IMR-90 (cell line): ENCODE data around the gene SREBF2. TPM values are rescaled to one million over a fixed set of nuclear protein-coding genes. Genes with fewer than 3 reads are reported as not detected.

Experiments used
- ATAC-seq: fragments of 200-7000 bp; cut with Tn5 transposase; 2 replicates; pipeline ENCODE4 v1.9.1; 2020; ENCODE audit warnings: low read depth, mild to moderate bottlenecking, moderate library complexity
- BruUV-seq: library from RNA; stranded (reverse); fragments of 400-500 nt; replicated peaks from 2 replicates; lab custom pipeline; 2021; lab: Mats Ljungman, UMichigan
- CTCF ChIA-PET: fragments of 300-600 bp; formaldehyde crosslinking; extraction: SDS; loops from one replicate; lab custom pipeline; 2021; ENCODE audit warnings: antibody characterized with exemption; lab: Yijun Ruan, JAX
- POLR2A ChIA-PET: fragments of 300-600 bp; sonication (Branson Sonifier 250); formaldehyde crosslinking; loops from one replicate; lab custom pipeline; 2022; ENCODE audit warnings: antibody characterized with exemption; ENCODE audit not compliant: unreplicated experiment; lab: Charles Lee
- DNase-seq: peaks from one replicate; pipeline ENCODE4 v3.0.0; 2013
- H2AFZ ChIP-seq: replicated peaks from 2 replicates; pipeline ENCODE3; 2013; ENCODE audit warnings: low read length, mild to moderate bottlenecking; ENCODE audit not compliant: poor library complexity
- H2AK5ac ChIP-seq: 2 replicates; pipeline ENCODE4 v1.6.1; 2013; ENCODE audit warnings: low read depth, low read length, inconsistent platforms
- H2AK9ac ChIP-seq: replicated peaks from 2 replicates; pipeline ENCODE3; 2013; ENCODE audit warnings: mild to moderate bottlenecking, low read depth, low read length, moderate library complexity; ENCODE audit not compliant: poor library complexity
- H2BK120ac ChIP-seq: 2 replicates; pipeline ENCODE4 v1.6.1; 2013; ENCODE audit warnings: low read depth, low read length, inconsistent platforms
- H2BK15ac ChIP-seq: 3 replicates; pipeline ENCODE4 v1.6.1; 2013; ENCODE audit warnings: low read depth, low read length, inconsistent platforms
- H2BK20ac ChIP-seq: 2 replicates; pipeline ENCODE4 v1.6.1; 2013; ENCODE audit warnings: low read depth, mild to moderate bottlenecking, inconsistent platforms, low read length, moderate library complexity
- H2BK5ac ChIP-seq: 2 replicates; pipeline ENCODE4 v1.6.1; 2013; ENCODE audit warnings: mild to moderate bottlenecking, low read depth, low read length, inconsistent platforms; ENCODE audit not compliant: poor library complexity, severe bottlenecking
- H3K14ac ChIP-seq: replicated peaks from 2 replicates; pipeline ENCODE4 v1.6.1; 2013; ENCODE audit warnings: low read depth, low read length, inconsistent platforms
- H3K18ac ChIP-seq: 2 replicates; pipeline ENCODE4 v1.6.1; 2013; ENCODE audit warnings: low read depth, low read length, control low read depth
- H3K23ac ChIP-seq: 2 replicates; pipeline ENCODE4 v1.6.1; 2013; ENCODE audit warnings: low read depth, low read length, inconsistent platforms
- H3K27ac ChIP-seq: 2 replicates; pipeline ENCODE4 v1.5.1; 2013; ENCODE audit warnings: mild to moderate bottlenecking, control low read depth, low read length; ENCODE audit not compliant: insufficient read depth
- H3K27me3 ChIP-seq: 2 replicates; pipeline ENCODE4 v1.6.1; 2013; ENCODE audit warnings: low read length; ENCODE audit not compliant: control insufficient read depth, insufficient read depth
- H3K36me3 ChIP-seq: 2 replicates; pipeline ENCODE4 v1.6.1; 2013; ENCODE audit warnings: low read length, mixed read lengths; ENCODE audit not compliant: control insufficient read depth, insufficient read depth
- H3K4ac ChIP-seq: 2 replicates; pipeline ENCODE4 v1.6.1; 2013; ENCODE audit warnings: low read depth, low read length, inconsistent platforms
- H3K4me1 ChIP-seq: 2 replicates; pipeline ENCODE4 v1.6.1; 2013; ENCODE audit warnings: low read length, mixed read lengths; ENCODE audit not compliant: control insufficient read depth, insufficient read depth
- H3K4me2 ChIP-seq: 2 replicates; pipeline ENCODE4 v1.6.1; 2013; ENCODE audit warnings: low read depth, mild to moderate bottlenecking, control low read depth, low read length, moderate library complexity
- H3K4me3 ChIP-seq: 2 replicates; pipeline ENCODE4 v1.5.1; 2013; ENCODE audit warnings: low read depth, mild to moderate bottlenecking, control low read depth, low read length, moderate library complexity; ENCODE audit not compliant: insufficient read depth
- H3K56ac ChIP-seq: 2 replicates; pipeline ENCODE4 v1.6.1; 2013; ENCODE audit warnings: low read length, inconsistent platforms; ENCODE audit not compliant: insufficient read depth; ENCODE audit errors: extremely low read depth
- H3K79me1 ChIP-seq, 2 experiments: 2 replicates each; pipeline ENCODE4 v1.6.1; 2013; ENCODE audit warnings: low read length in 2 of 2, inconsistent platforms in 1 of 2, low read depth in 1 of 2
- H3K9ac ChIP-seq: 2 replicates; pipeline ENCODE4 v1.6.1; 2013; ENCODE audit warnings: low read depth, low read length, control low read depth
- H3K9me1 ChIP-seq: 2 replicates; pipeline ENCODE4 v1.6.1; 2013; ENCODE audit warnings: low read length, inconsistent platforms; ENCODE audit not compliant: insufficient read depth
- H3K9me3 ChIP-seq: 2 replicates; pipeline ENCODE4 v1.6.1; 2013; ENCODE audit warnings: low read length; ENCODE audit not compliant: control insufficient read depth, insufficient read depth
- H4K20me1 ChIP-seq: 2 replicates; pipeline ENCODE4 v1.6.1; 2013; ENCODE audit warnings: low read length, inconsistent platforms; ENCODE audit not compliant: insufficient read depth
- H4K5ac ChIP-seq: 2 replicates; pipeline ENCODE4 v1.6.1; 2013; ENCODE audit warnings: mild to moderate bottlenecking, low read depth, low read length, control low read depth
- H4K8ac ChIP-seq, 2 experiments: 2 replicates each; pipeline ENCODE4 v1.6.1; 2013; ENCODE audit warnings: low read depth in 2 of 2, low read length in 2 of 2, control low read depth in 1 of 2, inconsistent platforms in 1 of 2
- H4K91ac ChIP-seq: 2 replicates; pipeline ENCODE4 v1.6.1; 2013; ENCODE audit warnings: low read depth, low read length, inconsistent platforms; ENCODE audit not compliant: insufficient read depth
- BHLHE40 ChIP-seq: fragments of 150-350 bp; IDR thresholded peaks from 2 replicates; pipeline ENCODE4 v1.6.1; 2016; ENCODE audit warnings: mild to moderate bottlenecking, low read depth, low read length
- CEBPB ChIP-seq: IDR thresholded peaks from 2 replicates; pipeline ENCODE4 v1.6.1; 2012; ENCODE audit warnings: low read depth, low read length, improper control_type of control experiment
- CHD1 ChIP-seq: IDR thresholded peaks from 2 replicates; pipeline ENCODE4 v1.6.1; 2012; ENCODE audit warnings: low read depth, low read length, improper control_type of control experiment
- ELK1 ChIP-seq: fragments of 150-350 bp; IDR thresholded peaks from 2 replicates; pipeline ENCODE4 v1.6.1; 2016; ENCODE audit warnings: low read depth, mild to moderate bottlenecking, low read length, moderate library complexity, borderline replicate concordance
- FOS ChIP-seq: fragments of 150-350 bp; IDR thresholded peaks from 2 replicates; pipeline ENCODE4 v1.6.1; 2016; ENCODE audit warnings: low read depth, low read length
- MAFK ChIP-seq: IDR thresholded peaks from 2 replicates; pipeline ENCODE4 v1.6.1; 2012; ENCODE audit warnings: low read depth, low read length, improper control_type of control experiment
- MAZ ChIP-seq: IDR thresholded peaks from 2 replicates; pipeline ENCODE4 v1.6.1; 2012; ENCODE audit warnings: low read depth, mild to moderate bottlenecking, low read length, improper control_type of control experiment, moderate library complexity, borderline replicate concordance
- MXI1 ChIP-seq: IDR thresholded peaks from 2 replicates; pipeline ENCODE4 v1.6.1; 2012; ENCODE audit warnings: low read depth, mild to moderate bottlenecking, low read length, moderate library complexity, borderline replicate concordance
- NFE2L2 ChIP-seq: fragments of 150-350 bp; IDR thresholded peaks from 2 replicates; pipeline ENCODE4 v1.6.1; 2016; ENCODE audit warnings: low read depth, mild to moderate bottlenecking, low read length
- POLR2A ChIP-seq: IDR thresholded peaks from 2 replicates; pipeline ENCODE4 v1.6.1; 2012; ENCODE audit warnings: mild to moderate bottlenecking, low read depth, low read length
- RAD21 ChIP-seq: IDR thresholded peaks from 2 replicates; pipeline ENCODE4 v1.6.1; 2012; ENCODE audit warnings: low read length, improper control_type of control experiment
- RCOR1 ChIP-seq: IDR thresholded peaks from 2 replicates; pipeline ENCODE4 v1.6.1; 2012; ENCODE audit warnings: mild to moderate bottlenecking, low read length, improper control_type of control experiment; ENCODE audit not compliant: insufficient replicate concordance
- RFX5 ChIP-seq: IDR thresholded peaks from 2 replicates; pipeline ENCODE4 v1.8.0; 2012; ENCODE audit warnings: low read depth, mild to moderate bottlenecking, low read length, moderate library complexity
- SMC3 ChIP-seq: fragments of 150-350 bp; IDR thresholded peaks from 2 replicates; pipeline ENCODE4 v1.6.1; 2016; ENCODE audit warnings: low read depth, mild to moderate bottlenecking, antibody characterized with exemption, low read length, moderate library complexity
- USF2 ChIP-seq: fragments of 150-350 bp; IDR thresholded peaks from 2 replicates; pipeline ENCODE4 v1.6.1; 2017; ENCODE audit warnings: mild to moderate bottlenecking, antibody characterized with exemption, low read length, low read depth
- WGBS, 2 experiments: methylation state at CpG; one replicate each; pipeline versions ENCODE4 v1.1.5 to v1.1.7; 2013; ENCODE audit warnings: missing lambda C conversion rate in 2 of 2; ENCODE audit not compliant: insufficient read length in 1 of 2; ENCODE audit errors: extremely low coverage in 2 of 2; 5-methylcytosine and 5-hydroxymethylcytosine counted together
- dilution Hi-C: fragments of 300-500 bp; cut with HindIII; formaldehyde crosslinking; loops from one replicate; pipeline ENCODE4 v1.14.3; 2018; ENCODE audit warnings: low sequenced_read_pairs; ENCODE audit not compliant: unreplicated experiment
- in situ Hi-C: fragments of 300-500 bp; cut with MboI; formaldehyde crosslinking; loops from 3 replicates; pipeline ENCODE4 v1.14.3; 2019; ENCODE audit warnings: low sequenced_read_pairs, inconsistent platforms, mixed read lengths
- intact Hi-C: fragments of 100-400 bp; cut with micrococcal nuclease; formaldehyde crosslinking; loops from 2 replicates; pipeline ENCODE4 v1.10.0; 2022
- polyA plus RNA-seq, 3 experiments: library from polyadenylated mRNA; depleted of rRNA; stranded (reverse); fragments of >200 nt; gene quantifications; 2 replicates each; pipeline ENCODE4 v1.2.3, GENCODE V29; 2012; ENCODE audit warnings: low replicate concordance in 1 of 3
- total RNA-seq: library from RNA; depleted of rRNA; stranded (reverse); fragments of >200 nt; gene quantifications from 2 replicates; pipeline ENCODE4 v1.2.3, GENCODE V29; 2012
- TF ChIP-seq, protein P1 (sequence below): conservative IDR thresholded peaks from 2 replicates; pipeline ENCODE4 v1.5.1; 2012; ENCODE audit warnings: mild to moderate bottlenecking, low read depth, low read length, improper control_type of control experiment

SREBF2 gene
- total and polyA plus RNA-seq, 2 of the 4 experiments (the other 2 are of a cell fraction), result 8.1 to 47.4 TPM

DNA sequence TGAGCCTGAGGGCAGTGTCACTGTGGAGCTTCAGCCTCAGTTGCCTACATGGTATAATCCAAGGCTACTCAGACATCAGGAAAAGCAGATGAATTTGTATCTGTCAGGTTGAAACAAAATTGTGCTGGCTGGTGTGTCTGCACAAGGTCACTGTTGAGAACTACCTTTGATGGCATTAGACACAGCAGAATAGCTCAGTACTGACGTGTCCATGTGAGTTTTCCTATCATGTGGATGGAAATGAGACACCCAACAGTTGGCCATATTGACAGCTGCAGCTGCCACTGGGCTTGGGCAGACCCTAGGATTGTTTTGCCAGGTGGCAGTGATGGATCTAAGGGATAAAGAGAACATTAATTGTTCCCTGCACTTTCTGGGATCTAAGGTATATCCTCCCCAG, 16.7 kb upstream of the SREBF2 start:
- H3K56ac ChIP-seq, result no peak overlapping the region
- no TSS peak for BruUV-seq
- H3K18ac ChIP-seq, result no peak overlapping the region
- H3K4me1 ChIP-seq, result no peaks in the 10 kb centered on the region
- dilution Hi-C loops, result no loop called here
- H2AFZ ChIP-seq, result no peak overlapping the region
- no peak overlapping the region for H3K23ac ChIP-seq
- in situ Hi-C loops, result no loop called here
- no peak overlapping the region for H4K8ac ChIP-seq
- H3K36me3 ChIP-seq, result 0 out of 2 replicates have a peak, but pooled peaks cover 4% of the 10 kb centered on the region
- intact Hi-C loops, result no loop called here
- H3K4me3 ChIP-seq, result no peak overlapping the region
- no peaks in the 10 kb centered on the region for H4K20me1 ChIP-seq
- H2BK15ac ChIP-seq, result no peak overlapping the region
- H3K4me2 ChIP-seq, result no peak overlapping the region
- no CpG with 5 or more reads among the region's 1 CpG for WGBS, 2 experiments
- H3K79me1 ChIP-seq, result no peaks in the 10 kb centered on the region
- H4K5ac ChIP-seq, result no peak overlapping the region
- CTCF ChIA-PET, result interaction anchor here (0.6 kb wide), 1 partner anchor 949 kb away, joined by 5 read pairs; no protein-coding TSS in a partner anchor
- no peak overlapping the region for H3K14ac ChIP-seq
- no peak for ATAC-seq
- POLR2A ChIA-PET, result no interaction called here
- no peak for TF ChIP-seq CEBPB
- TF ChIP-seq MAFK, result no peak
- TF ChIP-seq, protein P1, sequence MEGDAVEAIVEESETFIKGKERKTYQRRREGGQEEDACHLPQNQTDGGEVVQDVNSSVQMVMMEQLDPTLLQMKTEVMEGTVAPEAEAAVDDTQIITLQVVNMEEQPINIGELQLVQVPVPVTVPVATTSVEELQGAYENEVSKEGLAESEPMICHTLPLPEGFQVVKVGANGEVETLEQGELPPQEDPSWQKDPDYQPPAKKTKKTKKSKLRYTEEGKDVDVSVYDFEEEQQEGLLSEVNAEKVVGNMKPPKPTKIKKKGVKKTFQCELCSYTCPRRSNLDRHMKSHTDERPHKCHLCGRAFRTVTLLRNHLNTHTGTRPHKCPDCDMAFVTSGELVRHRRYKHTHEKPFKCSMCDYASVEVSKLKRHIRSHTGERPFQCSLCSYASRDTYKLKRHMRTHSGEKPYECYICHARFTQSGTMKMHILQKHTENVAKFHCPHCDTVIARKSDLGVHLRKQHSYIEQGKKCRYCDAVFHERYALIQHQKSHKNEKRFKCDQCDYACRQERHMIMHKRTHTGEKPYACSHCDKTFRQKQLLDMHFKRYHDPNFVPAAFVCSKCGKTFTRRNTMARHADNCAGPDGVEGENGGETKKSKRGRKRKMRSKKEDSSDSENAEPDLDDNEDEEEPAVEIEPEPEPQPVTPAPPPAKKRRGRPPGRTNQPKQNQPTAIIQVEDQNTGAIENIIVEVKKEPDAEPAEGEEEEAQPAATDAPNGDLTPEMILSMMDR, result no peak
- TF ChIP-seq FOS, result no peak
- no peak for TF ChIP-seq CHD1
- no peak for TF ChIP-seq BHLHE40
- TF ChIP-seq NFE2L2, result no peak
- TF ChIP-seq SMC3, result no peak
- TF ChIP-seq RAD21, result no peak
- TF ChIP-seq MAZ, result no peak
- TF ChIP-seq USF2, result no peak
- TF ChIP-seq RCOR1, result no peak
- TF ChIP-seq POLR2A, result no peak
- no peak for TF ChIP-seq RFX5
- no peak for TF ChIP-seq MXI1
- no peak for TF ChIP-seq ELK1
- H3K27me3 ChIP-seq, result no peaks in the 10 kb centered on the region
- H3K9ac ChIP-seq, result no peak overlapping the region
- H2BK120ac ChIP-seq, result no peak overlapping the region
- no peak overlapping the region for H2AK9ac ChIP-seq
- H3K9me3 ChIP-seq, result no peaks in the 10 kb centered on the region
- H3K9me1 ChIP-seq, result peaks cover 9% of the 10 kb centered on the region
- H2BK20ac ChIP-seq, result no peak overlapping the region
- no peak for DNase-seq
- no peak overlapping the region for H3K4ac ChIP-seq
- H3K27ac ChIP-seq, result no peak overlapping the region
- H4K91ac ChIP-seq, result no peak overlapping the region
- no peak overlapping the region for H2AK5ac ChIP-seq
- H2BK5ac ChIP-seq, result no peak overlapping the region
